DOHH2 (cell line): Measurements from ENCODE around the gene ZNF211.

Experiments used
- CTCF ChIP-seq: fragments of 200-600 bp; sonication (generic); IDR thresholded peaks from one replicate; pipeline ENCODE4 v1.5.1; 2014; ENCODE audit warnings: antibody characterized with exemption, mild to moderate bottlenecking, low read depth, low read length; ENCODE audit not compliant: poor library complexity, severe bottlenecking
- EZH2phosphoT487 ChIP-seq: fragments of 200-600 bp; sonication (generic); IDR thresholded peaks from 2 replicates; pipeline ENCODE4 v1.6.1; 2017; ENCODE audit warnings: borderline replicate concordance, mild to moderate bottlenecking, antibody characterized with exemption, low read length, moderate library complexity, mixed read lengths

GRCh38 chr19:57642396-57643046 is 9.6 kb downstream of the ZNF211 start:
- TF ChIP-seq CTCF: no peak
- no peak for TF ChIP-seq EZH2phosphoT487
